Epithelial cell of prostate (primary cell): Measurements from ENCODE around the gene VWF.
"Not testable (repeated sequence)": the region's sequence is repeated elsewhere in the genome, so short reads cannot be mapped to it uniquely, and the experiment has no call there.

Experiments
- DNase-seq: peaks from one replicate; pipeline ENCODE4 v3.0.0-alpha.2; 2011; ENCODE audit warnings: low read depth, low spot score
- H3K27ac ChIP-seq: fragments of 450-650 bp; 2 replicates; pipeline ENCODE4 v1.5.1; 2017; ENCODE audit warnings: mild to moderate bottlenecking

VWF gene

GRCh38 chr12:6110006-6110405 is 14.5 kb downstream of the VWF start:
- DNase-seq: no peak
- no peak overlapping the region for H3K27ac ChIP-seq

GRCh38 chr12:6106218-6106617 is 18.3 kb downstream of the VWF start:
- DNase-seq: no peak
- H3K27ac ChIP-seq: no peak overlapping the region

DNA sequence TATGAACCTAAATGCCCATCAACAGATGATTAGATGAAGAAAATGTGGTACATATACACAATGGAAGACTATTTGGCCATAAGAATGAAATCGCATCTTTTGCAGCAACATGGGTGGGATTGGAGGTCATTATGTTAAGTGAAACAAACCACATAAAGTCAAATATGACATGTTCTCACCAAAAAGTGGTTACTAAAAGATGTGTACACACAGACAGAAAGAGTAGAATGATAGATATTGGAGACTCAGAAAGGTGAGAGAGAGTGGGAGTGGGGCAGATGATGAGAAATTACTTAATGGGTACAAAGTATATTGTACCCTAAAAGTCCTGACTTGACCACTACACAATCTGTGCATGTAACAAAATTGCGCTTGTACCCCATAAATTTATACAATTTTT is 19.6 kb downstream of the VWF start:
- no peak overlapping the region for H3K27ac ChIP-seq

DNA sequence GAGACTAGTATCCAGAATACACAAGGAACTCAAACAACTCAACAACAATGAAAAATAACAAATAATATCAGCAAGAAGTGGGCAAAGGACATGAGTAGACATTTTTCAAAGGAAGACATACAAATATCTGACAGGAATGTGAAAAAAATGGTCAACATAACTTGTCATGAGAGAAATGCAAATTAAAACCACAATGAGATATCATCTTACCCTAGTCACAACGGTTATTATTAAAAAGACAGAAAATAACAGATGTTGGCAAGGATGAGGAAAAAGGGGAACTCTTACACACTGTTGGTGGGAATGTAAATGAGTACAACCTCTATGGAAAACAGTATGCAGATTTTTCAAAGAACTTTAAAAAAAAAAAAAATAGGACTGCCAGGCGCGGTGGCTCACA is 20.4 kb downstream of the VWF start:
- no peak overlapping the region for H3K27ac ChIP-seq
- DNase-seq: no peak

More for the DNA sequence above, 19.6 kb downstream of the VWF start:
- no peak for DNase-seq

DNA sequence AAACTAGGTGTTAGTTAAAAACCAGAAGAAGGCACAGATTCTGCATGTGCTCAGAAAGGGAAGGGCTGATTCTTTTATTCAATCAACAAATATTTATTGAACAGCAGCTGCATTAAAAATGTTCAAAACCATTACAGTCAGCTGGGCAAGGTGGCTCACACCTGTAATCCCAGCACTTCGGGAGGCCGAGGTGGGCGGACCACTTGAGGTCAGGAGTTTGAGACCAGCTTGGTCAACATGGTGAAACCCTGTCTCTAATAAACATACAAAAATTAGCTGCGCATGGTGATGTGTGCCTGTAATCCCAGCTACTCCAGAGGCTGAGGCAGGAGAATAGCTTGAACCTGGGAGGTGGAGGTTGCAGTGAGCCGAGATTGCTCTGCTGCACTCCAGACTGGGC is 22.4 kb downstream of the VWF start:
- not testable (repeated sequence) for H3K27ac ChIP-seq

DNA sequence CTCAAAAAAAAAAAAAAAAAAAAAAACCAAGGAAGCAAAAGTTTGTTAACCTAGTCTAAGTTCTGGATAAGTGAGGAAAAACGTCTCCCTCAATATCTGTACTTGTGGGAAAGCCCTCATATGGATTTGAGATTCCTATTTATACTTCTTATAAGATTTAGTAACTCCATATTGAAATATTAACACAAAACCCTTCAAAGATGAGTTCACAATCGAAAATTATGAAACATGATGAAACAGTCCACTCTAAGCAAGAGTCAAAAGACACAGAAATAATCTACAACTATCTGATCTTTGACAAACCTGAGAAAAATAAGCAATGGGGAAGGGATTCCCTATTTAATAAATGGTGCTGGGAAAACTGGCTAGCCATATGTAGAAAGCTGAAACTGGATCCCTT is 25.2 kb downstream of the VWF start:
- DNase-seq: no peak
- no peak overlapping the region for H3K27ac ChIP-seq

More for the DNA sequence above, 22.4 kb downstream of the VWF start:
- not testable (repeated sequence) for DNase-seq

- peak overlapping the region; percentile 26 for H3K27ac ChIP-seq
These were observed 27.1 kb downstream of the VWF start for GRCh38 chr12:6097411-6097810.

GRCh38 chr12:6096527-6096926 is 27.9 kb downstream of the VWF start:
- no peak for DNase-seq
- no peak overlapping the region for H3K27ac ChIP-seq

More at GRCh38 chr12:6097411-6097810, 27.1 kb downstream of the VWF start:
- DNase-seq: peak; percentile 64

DNA sequence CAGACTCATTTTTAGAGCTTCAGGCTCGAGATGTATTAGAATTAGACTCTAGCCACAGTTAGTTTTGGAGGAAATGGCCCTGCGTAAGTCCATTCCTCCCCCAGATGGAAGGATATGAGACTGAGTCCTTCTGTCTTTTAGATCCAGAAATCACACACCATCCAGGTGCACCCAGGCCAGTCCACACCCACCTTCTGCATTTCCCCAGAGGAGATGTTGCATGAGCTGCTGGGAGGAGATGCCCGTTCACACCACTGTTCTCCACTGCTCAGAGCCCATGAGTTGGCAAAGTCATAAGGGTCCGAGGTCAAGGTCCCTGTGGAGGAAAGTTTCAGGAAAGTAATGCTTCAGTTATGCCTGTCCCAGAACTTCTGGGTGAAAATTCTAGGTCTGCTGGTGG is 29.2 kb downstream of the VWF start:
- DNase-seq: no peak
- H3K27ac ChIP-seq: no peak overlapping the region

DNA sequence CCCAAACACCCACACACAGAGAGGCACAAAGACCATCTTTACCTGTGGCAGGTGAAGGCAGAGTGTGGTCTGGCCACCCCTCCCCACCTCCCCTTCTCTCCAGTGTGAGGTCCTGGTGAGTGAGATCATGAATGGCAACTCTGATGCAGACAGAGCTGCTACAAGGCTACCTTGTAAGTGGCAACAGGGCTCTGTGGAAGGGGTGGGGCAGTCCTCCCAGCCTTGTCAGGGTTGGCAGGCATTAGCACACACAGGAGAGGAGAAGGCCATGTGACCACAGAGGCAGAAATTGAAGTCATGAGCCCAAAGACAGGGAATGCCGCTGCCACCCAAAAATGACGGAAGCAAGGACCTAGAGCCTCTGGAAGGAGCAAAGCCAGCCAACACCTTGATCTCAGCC is 30.7 kb downstream of the VWF start:
- peak overlapping the region; percentile 86 for H3K27ac ChIP-seq
- no peak for DNase-seq

DNA sequence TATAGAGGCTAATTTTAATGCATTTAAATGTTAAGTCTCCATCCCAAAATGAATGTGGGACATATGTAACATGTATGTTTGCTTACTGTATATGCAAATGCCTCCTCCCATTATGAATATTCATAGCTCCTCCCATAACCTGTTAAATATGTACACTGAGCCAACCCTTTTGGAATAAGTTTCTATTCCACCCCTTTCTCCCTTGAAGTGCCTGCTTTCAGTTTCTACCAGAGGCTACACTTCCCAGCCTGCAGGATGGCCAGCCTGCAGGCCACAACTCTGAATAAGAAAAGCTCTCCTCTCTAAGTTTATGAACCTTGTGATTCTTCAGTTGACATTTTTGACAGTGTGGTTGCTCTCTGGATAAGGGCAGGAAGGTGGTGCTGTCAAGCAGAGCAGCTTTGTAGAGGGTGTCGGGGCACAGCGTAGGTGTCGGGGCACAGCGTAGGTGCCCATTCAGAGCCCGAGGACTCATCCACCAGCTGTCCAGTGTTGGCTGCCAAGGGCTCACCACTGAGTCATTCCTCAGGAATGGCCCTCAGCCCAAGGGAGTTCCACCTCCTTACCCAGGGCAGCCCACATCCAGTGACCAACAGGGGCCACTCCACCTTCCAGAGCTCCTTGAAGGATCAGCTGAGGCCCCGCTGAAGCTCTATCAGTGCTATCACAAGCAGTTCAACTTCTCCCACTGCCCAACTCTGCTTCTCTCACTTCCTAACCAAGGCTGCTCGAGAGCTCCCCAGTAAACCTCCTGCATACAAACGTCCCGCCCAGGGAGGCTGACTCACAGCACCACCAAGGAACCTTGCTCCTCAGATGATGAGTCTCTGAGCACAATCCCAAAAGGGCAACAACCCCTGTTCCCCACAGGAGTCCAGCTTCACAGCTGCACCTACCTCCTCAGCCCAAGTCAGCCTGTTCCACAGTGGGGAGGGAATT is 31.4 kb downstream of the VWF start:
- DNase-seq: peak; percentile 61
- H3K27ac ChIP-seq: peak overlapping the region; percentile 86

DNA sequence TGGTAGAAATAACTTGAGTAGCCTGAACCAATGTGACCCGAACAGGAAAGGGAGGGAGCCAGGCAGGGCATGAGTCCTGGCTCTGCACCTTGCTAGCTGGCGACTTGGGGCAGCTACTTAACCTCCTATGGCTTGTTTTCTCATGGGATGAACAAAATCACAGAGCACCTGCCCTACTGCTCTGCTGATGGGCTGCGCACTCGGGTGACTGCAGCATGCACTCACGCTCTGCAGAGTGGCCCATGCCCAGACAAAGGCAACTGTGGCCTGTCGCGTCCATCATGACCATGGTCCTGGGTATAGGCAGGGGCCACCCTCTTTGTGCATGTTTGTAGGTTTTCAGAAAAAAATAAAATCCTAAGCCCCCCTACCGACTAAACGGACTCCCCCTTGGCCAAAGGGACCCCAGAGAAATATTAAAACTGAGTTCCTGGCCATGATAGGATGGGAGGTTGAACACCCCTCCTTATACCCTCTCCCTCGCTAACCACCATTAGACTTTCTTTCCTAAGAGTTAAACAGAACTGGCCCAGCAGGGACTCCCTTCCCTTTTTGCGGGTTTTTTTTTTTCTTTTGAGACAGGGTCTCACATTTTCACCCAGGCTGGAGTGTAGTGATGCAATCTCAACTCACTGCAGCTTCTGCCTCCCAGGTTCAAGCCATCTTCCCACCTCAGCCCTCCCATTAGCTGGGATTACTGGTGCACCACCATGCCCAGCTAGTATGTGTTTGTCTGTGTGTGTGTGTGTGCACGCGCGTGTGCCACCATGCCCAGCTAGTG is 32.5 kb downstream of the VWF start:
- no peak for DNase-seq
- no peak overlapping the region for H3K27ac ChIP-seq

GRCh38 chr12:6090803-6091202 is 33.7 kb downstream of the VWF start:
- H3K27ac ChIP-seq: no peak overlapping the region

GRCh38 chr12:6088921-6089747 is 35.3 kb downstream of the VWF start:
- H3K27ac ChIP-seq: peak overlapping the region; percentile 46
- DNase-seq: peak; percentile 79

More at GRCh38 chr12:6090803-6091202, 33.7 kb downstream of the VWF start:
- DNase-seq: no peak

DNA sequence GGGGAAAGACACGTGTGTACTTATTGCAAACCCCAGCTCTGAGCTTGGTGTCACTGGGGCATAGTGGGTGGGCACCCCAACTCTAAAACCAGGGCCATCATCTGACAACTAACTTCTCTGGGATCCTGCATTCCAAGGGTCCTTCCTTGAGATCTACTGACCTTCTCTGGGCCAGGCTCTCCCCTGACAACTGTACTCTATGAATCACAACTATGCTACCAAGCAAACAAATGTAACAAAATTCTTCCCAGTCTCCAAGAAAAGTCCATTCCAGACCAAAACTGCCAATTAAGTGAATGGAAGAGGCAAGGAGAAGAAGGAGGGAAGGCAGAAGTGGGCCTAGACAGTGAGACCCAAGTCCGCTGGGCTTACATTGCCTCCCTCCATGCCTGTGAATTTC is 38.2 kb downstream of the VWF start:
- no peak for DNase-seq
- H3K27ac ChIP-seq: no peak overlapping the region

GRCh38 chr12:6085841-6086240 is 38.6 kb downstream of the VWF start:
- H3K27ac ChIP-seq: no peak overlapping the region
- DNase-seq: no peak

DNA sequence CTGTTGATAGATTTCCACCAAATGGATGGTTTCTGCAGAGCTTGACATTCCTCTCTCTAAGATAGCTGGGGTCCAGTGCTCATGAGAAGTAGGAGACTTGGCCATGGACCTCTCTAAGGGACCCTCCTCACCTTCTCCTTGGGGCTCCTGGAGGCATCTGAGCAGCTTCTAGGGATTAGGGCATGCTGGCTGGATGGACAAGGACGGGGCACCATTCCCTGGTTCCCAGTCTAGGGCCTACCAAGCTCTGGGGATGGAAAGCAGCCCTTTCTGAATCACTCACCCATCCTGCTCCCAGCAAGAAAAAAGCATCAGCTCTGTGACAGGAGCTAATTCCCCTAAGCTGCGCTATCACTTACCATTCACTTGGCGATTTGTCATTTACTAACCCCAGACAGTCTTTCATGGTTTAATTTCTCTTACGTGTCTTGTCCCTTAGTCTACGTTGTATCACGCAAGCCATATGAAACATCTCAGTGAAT is 39.5 kb downstream of the VWF start:
- DNase-seq: no peak
- no peak overlapping the region for H3K27ac ChIP-seq

GRCh38 chr12:6084261-6084968 is 40.1 kb downstream of the VWF start:
- no peak for DNase-seq

DNA sequence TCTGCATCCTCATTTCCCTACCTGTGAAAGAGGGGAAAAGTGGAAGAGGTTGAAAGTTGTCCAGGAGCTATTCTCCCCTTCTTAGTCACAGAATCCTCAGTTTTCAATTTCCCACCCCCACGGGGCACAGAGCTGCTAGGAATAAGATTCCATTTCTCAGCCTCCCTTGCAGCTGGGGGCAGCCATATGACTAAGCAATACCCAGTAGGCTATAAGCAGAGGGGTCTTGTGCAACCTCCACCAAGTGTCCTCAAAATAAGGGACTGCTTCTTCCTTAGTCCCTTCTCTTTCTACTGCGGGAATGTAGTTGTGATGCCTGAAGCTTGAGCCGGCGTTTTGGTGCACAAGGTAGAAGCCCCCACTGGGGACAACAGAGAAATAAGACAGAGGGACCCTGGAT is 40.9 kb downstream of the VWF start:
- no peak for DNase-seq
- H3K27ac ChIP-seq: no peak overlapping the region

More at GRCh38 chr12:6084261-6084968, 40.1 kb downstream of the VWF start:
- no peak overlapping the region for H3K27ac ChIP-seq
